Panc1 (cell line): ENCODE data around the gene TFCP2L1. TPM values are rescaled to one million over a fixed set of nuclear protein-coding genes. Genes with fewer than 3 reads are reported as not detected.

ENCODE experiments used
- ATAC-seq: fragments of 200-7000 bp; cut with Tn5 transposase; 2 replicates; pipeline ENCODE4 v1.9.1; 2020; ENCODE audit warnings: mild to moderate bottlenecking, moderate library complexity
- BruUV-seq: library from RNA; stranded (reverse); fragments of 400-500 nt; replicated peaks from 2 replicates; lab custom pipeline; 2021; lab: Mats Ljungman, UMichigan
- CTCF ChIA-PET: fragments of 300-600 bp; sonication (Branson Sonifier 250); formaldehyde crosslinking; loops from one replicate; lab custom pipeline; 2022; ENCODE audit warnings: antibody characterized with exemption; lab: Charles Lee
- POLR2A ChIA-PET: fragments of 300-600 bp; sonication (Branson Sonifier 250); formaldehyde crosslinking; loops from one replicate; lab custom pipeline; 2022; ENCODE audit warnings: antibody characterized with exemption; lab: Charles Lee
- DNase-seq: peaks from one replicate; pipeline ENCODE4 v3.0.0-alpha.2; 2010; ENCODE audit warnings: low read depth, low spot score
- H3K27ac ChIP-seq: 2 replicates; pipeline ENCODE4 v1.5.1; 2011; ENCODE audit warnings: mild to moderate bottlenecking, low read length, inconsistent platforms
- H3K27me3 ChIP-seq: fragments of 200-500 bp; sonication (Bioruptor generic); 2 replicates; pipeline ENCODE4 v1.6.0; 2014; ENCODE audit warnings: low read length, inconsistent platforms; ENCODE audit not compliant: control insufficient read depth, insufficient read depth
- H3K36me3 ChIP-seq: fragments of 200-500 bp; sonication (Bioruptor generic); 2 replicates; pipeline ENCODE4 v1.5.1; 2014; ENCODE audit warnings: inconsistent platforms, mild to moderate bottlenecking, low read length, moderate library complexity; ENCODE audit not compliant: control insufficient read depth, insufficient read depth
- H3K4me1 ChIP-seq: 2 replicates; pipeline ENCODE4 v1.5.1; 2011; ENCODE audit warnings: inconsistent platforms, mild to moderate bottlenecking, low read length, moderate library complexity; ENCODE audit not compliant: control insufficient read depth, insufficient read depth
- H3K4me3 ChIP-seq, 2 experiments: 2 replicates each; pipeline ENCODE4 v1.5.1; 2011 to 2012; ENCODE audit warnings: low read depth in 2 of 2, low read length in 2 of 2, mild to moderate bottlenecking in 2 of 2, inconsistent platforms in 1 of 2, moderate library complexity in 1 of 2
- H3K9me3 ChIP-seq: fragments of 200-500 bp; sonication (Bioruptor generic); 2 replicates; pipeline ENCODE4 v1.5.1; 2014; ENCODE audit warnings: low read depth, mild to moderate bottlenecking, inconsistent platforms, low read length, moderate library complexity; ENCODE audit not compliant: control insufficient read depth, insufficient read depth
- POLR2AphosphoS5 ChIP-seq: IDR thresholded peaks from 2 replicates; pipeline ENCODE4 v1.6.1; 2012; ENCODE audit warnings: mild to moderate bottlenecking, low read depth, low read length, moderate library complexity
- SIN3A ChIP-seq: IDR thresholded peaks from 2 replicates; pipeline ENCODE4 v1.6.1; 2012; ENCODE audit warnings: low read depth, mild to moderate bottlenecking, low read length, moderate library complexity, borderline replicate concordance; ENCODE audit not compliant: insufficient read depth
- TCF7L2 ChIP-seq: IDR thresholded peaks from 2 replicates; pipeline ENCODE4 v1.6.1; 2011; ENCODE audit warnings: mild to moderate bottlenecking, low read depth, low read length, inconsistent platforms
- in situ Hi-C: cut with HindIII; loops from 2 replicates; pipeline ENCODE4 v1.10.0; 2016; ENCODE audit warnings: low sequenced_read_pairs, low pct_unique_long_range_greater_than_20kb
- intact Hi-C: fragments of 100-400 bp; cut with micrococcal nuclease; formaldehyde crosslinking; loops from one replicate; pipeline ENCODE4 v1.10.0; 2022; ENCODE audit not compliant: unreplicated experiment
- total RNA-seq: library from RNA; stranded (reverse); gene quantifications from one replicate; pipeline ENCODE4 v1.2.1, GENCODE V29; 2021; ENCODE audit not compliant: unreplicated experiment
- TF ChIP-seq, protein P1 (sequence below): fragments of 450-650 bp; IDR thresholded peaks from 2 replicates; pipeline ENCODE4 v1.5.1; 2017; ENCODE audit warnings: mild to moderate bottlenecking
- TF ChIP-seq, protein P2 (sequence below), 2 experiments: IDR thresholded peaks; 2 replicates each; pipeline ENCODE4 v1.6.1; 2011 to 2012; ENCODE audit warnings: low read depth in 2 of 2, control low read depth in 1 of 2, low read length in 1 of 2, mild to moderate bottlenecking in 1 of 2, moderate library complexity in 1 of 2; ENCODE audit not compliant: insufficient read depth in 1 of 2

Gene TFCP2L1
- total RNA-seq, 1 experiment from 2014 or later: 4.9 TPM

DNA sequence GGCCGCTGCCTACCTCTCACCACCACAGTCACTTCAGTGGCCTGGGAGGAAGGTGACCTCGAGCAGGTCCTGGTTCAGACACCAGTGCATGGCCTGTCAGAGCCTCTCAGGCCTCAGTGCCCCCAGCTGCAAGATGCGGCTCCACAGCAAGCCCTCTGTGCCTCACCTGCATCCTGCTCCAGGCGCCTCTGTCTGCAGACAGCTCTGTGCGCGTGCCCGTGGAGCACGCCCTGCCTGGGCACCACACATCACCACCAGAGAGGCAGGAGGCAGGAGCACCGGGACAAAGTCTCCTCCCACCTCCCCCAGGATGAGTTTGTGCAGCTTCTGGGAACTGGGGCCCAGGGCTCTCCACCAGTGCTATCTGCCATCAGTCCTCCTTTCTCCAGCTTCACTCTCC, 98.7 kb downstream of the TFCP2L1 start:
- no peaks in the 10 kb centered on the region; the same call in 1 of the 2 replicates for H3K27me3 ChIP-seq
- H3K9me3 ChIP-seq: no peaks in the 10 kb centered on the region
- DNase-seq: no peak
- in situ Hi-C loops: no loop called here
- H3K4me1 ChIP-seq: no peaks in the 10 kb centered on the region
- H3K27ac ChIP-seq: no peak overlapping the region
- 0 out of 2 replicates have a peak, but pooled peaks have one; percentile 18 for ATAC-seq
- intact Hi-C loops: no loop called here
- ChIA-PET CTCF (no interaction called here), POLR2A (no interaction called here)
- no peak overlapping the region for H3K4me3 ChIP-seq
- H3K36me3 ChIP-seq: no peaks in the 10 kb centered on the region
- BruUV-seq: no TSS peak
- TF ChIP-seq, protein P1, sequence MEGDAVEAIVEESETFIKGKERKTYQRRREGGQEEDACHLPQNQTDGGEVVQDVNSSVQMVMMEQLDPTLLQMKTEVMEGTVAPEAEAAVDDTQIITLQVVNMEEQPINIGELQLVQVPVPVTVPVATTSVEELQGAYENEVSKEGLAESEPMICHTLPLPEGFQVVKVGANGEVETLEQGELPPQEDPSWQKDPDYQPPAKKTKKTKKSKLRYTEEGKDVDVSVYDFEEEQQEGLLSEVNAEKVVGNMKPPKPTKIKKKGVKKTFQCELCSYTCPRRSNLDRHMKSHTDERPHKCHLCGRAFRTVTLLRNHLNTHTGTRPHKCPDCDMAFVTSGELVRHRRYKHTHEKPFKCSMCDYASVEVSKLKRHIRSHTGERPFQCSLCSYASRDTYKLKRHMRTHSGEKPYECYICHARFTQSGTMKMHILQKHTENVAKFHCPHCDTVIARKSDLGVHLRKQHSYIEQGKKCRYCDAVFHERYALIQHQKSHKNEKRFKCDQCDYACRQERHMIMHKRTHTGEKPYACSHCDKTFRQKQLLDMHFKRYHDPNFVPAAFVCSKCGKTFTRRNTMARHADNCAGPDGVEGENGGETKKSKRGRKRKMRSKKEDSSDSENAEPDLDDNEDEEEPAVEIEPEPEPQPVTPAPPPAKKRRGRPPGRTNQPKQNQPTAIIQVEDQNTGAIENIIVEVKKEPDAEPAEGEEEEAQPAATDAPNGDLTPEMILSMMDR: no peak
- TF ChIP-seq SIN3A: no peak
- TF ChIP-seq, protein P2, sequence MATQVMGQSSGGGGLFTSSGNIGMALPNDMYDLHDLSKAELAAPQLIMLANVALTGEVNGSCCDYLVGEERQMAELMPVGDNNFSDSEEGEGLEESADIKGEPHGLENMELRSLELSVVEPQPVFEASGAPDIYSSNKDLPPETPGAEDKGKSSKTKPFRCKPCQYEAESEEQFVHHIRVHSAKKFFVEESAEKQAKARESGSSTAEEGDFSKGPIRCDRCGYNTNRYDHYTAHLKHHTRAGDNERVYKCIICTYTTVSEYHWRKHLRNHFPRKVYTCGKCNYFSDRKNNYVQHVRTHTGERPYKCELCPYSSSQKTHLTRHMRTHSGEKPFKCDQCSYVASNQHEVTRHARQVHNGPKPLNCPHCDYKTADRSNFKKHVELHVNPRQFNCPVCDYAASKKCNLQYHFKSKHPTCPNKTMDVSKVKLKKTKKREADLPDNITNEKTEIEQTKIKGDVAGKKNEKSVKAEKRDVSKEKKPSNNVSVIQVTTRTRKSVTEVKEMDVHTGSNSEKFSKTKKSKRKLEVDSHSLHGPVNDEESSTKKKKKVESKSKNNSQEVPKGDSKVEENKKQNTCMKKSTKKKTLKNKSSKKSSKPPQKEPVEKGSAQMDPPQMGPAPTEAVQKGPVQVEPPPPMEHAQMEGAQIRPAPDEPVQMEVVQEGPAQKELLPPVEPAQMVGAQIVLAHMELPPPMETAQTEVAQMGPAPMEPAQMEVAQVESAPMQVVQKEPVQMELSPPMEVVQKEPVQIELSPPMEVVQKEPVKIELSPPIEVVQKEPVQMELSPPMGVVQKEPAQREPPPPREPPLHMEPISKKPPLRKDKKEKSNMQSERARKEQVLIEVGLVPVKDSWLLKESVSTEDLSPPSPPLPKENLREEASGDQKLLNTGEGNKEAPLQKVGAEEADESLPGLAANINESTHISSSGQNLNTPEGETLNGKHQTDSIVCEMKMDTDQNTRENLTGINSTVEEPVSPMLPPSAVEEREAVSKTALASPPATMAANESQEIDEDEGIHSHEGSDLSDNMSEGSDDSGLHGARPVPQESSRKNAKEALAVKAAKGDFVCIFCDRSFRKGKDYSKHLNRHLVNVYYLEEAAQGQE (IDR thresholded peaks at IDR 0.05; ENCODE audit: insufficient read depth in 1 of 2, low read depth in 2 of 2, low read length in 1 of 2): no peak
- no peak for TF ChIP-seq TCF7L2
- TF ChIP-seq POLR2AphosphoS5: no peak

DNA sequence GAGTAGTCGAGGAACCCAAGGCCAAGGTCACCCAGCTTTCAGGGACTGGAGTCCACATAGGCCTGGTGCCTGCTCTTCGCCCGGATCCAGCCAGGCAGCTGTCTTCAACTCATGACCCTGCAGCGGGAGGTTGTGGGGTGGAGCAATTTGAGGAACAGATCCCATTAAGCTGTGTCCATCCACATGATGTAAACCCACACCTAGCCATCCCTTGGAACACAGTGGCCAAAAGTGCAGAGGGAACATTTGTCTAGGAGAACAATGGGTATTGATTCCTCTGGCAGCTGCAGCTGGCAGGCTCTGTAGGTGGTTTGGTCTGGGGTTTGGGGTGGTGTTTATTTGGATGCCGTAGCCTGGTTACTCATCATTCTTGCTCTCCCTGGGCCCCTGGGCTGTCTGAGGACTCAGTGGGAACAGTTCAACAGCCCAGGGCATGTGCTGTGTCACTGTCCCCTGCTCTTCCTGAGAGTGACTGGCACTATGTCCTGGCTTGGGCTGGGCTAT, 99.4 kb downstream of the TFCP2L1 start:
- in situ Hi-C loops: no loop called here
- no TSS peak for BruUV-seq
- DNase-seq (no peak), ATAC-seq (peak; percentile 59)
- Histone ChIP-seq H3K4me1 (no peaks in the 10 kb centered on the region), H3K9me3 (no peaks in the 10 kb centered on the region), H3K27me3 (no peaks in the 10 kb centered on the region; the same call in 1 of the 2 replicates), H3K4me3 (no peak overlapping the region), H3K36me3 (no peaks in the 10 kb centered on the region), H3K27ac (no peak overlapping the region)
- no peak for TF ChIP-seq TCF7L2
- TF ChIP-seq, protein P2 (IDR thresholded peaks at IDR 0.05; ENCODE audit: insufficient read depth in 1 of 2, low read depth in 2 of 2, low read length in 1 of 2): no peak
- no peak for TF ChIP-seq SIN3A
- TF ChIP-seq, protein P1: no peak
- TF ChIP-seq POLR2AphosphoS5: no peak
- POLR2A ChIA-PET: no interaction called here
- CTCF ChIA-PET: no interaction called here
- intact Hi-C loops: no loop called here
